ENCODE measurements around the gene CXXC5. TPM values are rescaled to one million over a fixed set of nuclear protein-coding genes. Genes with fewer than 3 reads are reported as not detected.

CXXC5 gene
- total RNA-seq, 1 experiment from 2014 or later, result 92.3 TPM

DNA sequence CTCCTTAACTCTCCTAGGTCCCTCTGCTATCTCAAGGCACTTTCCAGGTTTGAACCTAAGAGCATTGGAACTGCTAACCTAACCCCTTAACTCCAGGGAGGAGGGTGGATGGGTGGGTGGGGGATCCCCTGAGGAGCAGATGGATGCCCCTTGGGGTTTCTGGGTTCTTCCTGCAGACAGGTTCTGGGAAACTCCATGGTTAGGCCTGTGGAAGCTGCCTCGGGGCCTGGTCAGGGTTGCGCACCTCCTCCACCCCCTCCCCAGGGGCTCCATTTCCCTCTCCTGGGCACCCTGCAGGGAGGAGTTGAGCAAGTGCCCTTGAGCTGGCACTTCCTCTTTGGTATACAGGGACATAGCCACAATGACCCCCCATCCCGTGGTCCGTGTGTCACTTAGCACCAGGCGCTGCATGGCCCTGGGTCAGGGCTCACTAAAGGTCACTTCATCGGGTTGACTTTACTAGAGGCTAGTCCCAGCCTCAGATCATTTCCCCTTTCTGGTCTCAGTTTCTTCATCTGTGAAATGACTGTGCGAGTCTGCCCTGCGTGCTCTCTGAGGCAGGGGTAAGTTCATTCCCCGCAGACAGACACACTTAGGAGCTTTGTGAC lies 16.0 kb downstream of the CXXC5 start:
- no peak overlapping the region for H3K4me3 ChIP-seq (ENCODE audit: low read depth, low read length)
- H3K4me1 Mint-ChIP-seq (ENCODE audit: low read depth, unreplicated experiment), result peaks cover 1% of the 10 kb centered on the region
- H3K36me3 Mint-ChIP-seq (ENCODE audit: insufficient read depth, unreplicated experiment), result peaks cover 13% of the 10 kb centered on the region
- TF ChIP-seq, protein P1, sequence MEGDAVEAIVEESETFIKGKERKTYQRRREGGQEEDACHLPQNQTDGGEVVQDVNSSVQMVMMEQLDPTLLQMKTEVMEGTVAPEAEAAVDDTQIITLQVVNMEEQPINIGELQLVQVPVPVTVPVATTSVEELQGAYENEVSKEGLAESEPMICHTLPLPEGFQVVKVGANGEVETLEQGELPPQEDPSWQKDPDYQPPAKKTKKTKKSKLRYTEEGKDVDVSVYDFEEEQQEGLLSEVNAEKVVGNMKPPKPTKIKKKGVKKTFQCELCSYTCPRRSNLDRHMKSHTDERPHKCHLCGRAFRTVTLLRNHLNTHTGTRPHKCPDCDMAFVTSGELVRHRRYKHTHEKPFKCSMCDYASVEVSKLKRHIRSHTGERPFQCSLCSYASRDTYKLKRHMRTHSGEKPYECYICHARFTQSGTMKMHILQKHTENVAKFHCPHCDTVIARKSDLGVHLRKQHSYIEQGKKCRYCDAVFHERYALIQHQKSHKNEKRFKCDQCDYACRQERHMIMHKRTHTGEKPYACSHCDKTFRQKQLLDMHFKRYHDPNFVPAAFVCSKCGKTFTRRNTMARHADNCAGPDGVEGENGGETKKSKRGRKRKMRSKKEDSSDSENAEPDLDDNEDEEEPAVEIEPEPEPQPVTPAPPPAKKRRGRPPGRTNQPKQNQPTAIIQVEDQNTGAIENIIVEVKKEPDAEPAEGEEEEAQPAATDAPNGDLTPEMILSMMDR (IDR thresholded peaks at IDR 0.05; ENCODE audit: insufficient read depth in 1 of 2, low read depth in 1 of 2, low read length in 1 of 2, severe bottlenecking in 1 of 2, unreplicated experiment in 1 of 2), result no peak
- no peaks in the 10 kb centered on the region for H3K9me3 ChIP-seq
- DNase-seq, result no peak
- no peak overlapping the region for H3K27ac Mint-ChIP-seq (ENCODE audit: unreplicated experiment)
- POLR2A ChIA-PET, result no interaction called here
- H3K4me3 Mint-ChIP-seq (ENCODE audit: unreplicated experiment), result no peak overlapping the region
- CTCF ChIA-PET, result no interaction called here
- intact Hi-C loops (cut with micrococcal nuclease; ENCODE audit: unreplicated experiment), result no loop called here
- no peaks in the 10 kb centered on the region for H3K27me3 ChIP-seq (replicated peaks; ENCODE audit: control insufficient read depth, insufficient read depth, low read length)
- no TSS peak for BruUV-seq (replicated peaks)
- H3K9me3 Mint-ChIP-seq (ENCODE audit: unreplicated experiment), result no peaks in the 10 kb centered on the region
- peaks cover 4% of the 10 kb centered on the region for H3K36me3 ChIP-seq (ENCODE audit: control insufficient read depth, insufficient read depth, low read length)
- no peaks in the 10 kb centered on the region for H3K27me3 Mint-ChIP-seq (ENCODE audit: insufficient read depth, unreplicated experiment)
- peaks cover 7% of the 10 kb centered on the region for H3K4me1 ChIP-seq

DNA sequence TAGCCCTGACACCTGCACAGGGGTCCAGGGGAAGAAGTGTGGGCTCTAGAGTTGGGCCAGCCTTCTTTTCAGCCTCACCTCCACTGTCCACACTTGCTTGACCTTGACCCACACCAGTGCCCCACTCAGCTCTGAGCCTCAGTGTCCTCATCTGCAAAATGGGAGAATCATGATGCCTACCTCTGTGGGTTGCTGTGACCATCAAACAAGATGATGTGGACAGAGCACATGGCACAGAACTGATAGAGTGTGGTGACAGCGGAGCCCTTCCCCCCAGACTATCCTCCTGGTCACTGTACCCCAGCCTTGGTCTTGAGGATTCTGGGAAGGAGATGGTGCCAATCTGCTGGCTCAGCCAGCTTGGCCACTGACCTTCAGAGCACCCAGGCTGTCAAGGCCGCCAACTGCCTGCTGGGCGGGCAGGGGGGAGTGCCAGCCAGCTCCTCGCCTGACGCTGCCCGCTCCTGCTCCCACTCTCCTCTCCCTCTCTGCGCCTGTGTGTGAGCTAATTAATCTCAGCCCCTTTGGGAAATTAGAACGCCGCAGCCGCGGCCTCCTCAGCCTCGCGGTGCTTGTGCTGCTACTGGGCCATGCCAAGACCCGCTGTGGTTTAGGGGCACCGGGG lies 16.7 kb downstream of the CXXC5 start:
- ChIA-PET CTCF (no interaction called here), POLR2A (no interaction called here)
- BruUV-seq (replicated peaks), result no TSS peak
- no peaks in the 10 kb centered on the region for H3K9me3 Mint-ChIP-seq (ENCODE audit: unreplicated experiment)
- Histone ChIP-seq H3K4me3 (ENCODE audit: low read depth, low read length) (no peak overlapping the region), H3K27me3 (replicated peaks; ENCODE audit: control insufficient read depth, insufficient read depth, low read length) (no peaks in the 10 kb centered on the region), H3K36me3 (ENCODE audit: control insufficient read depth, insufficient read depth, low read length) (peaks cover 4% of the 10 kb centered on the region), H3K4me1 (peaks cover 4% of the 10 kb centered on the region), H3K9me3 (no peaks in the 10 kb centered on the region)
- H3K36me3 Mint-ChIP-seq (ENCODE audit: insufficient read depth, unreplicated experiment), result peaks cover 18% of the 10 kb centered on the region
- no peak overlapping the region for H3K4me3 Mint-ChIP-seq (ENCODE audit: unreplicated experiment)
- H3K4me1 Mint-ChIP-seq (ENCODE audit: low read depth, unreplicated experiment), result no peaks in the 10 kb centered on the region
- H3K27me3 Mint-ChIP-seq (ENCODE audit: insufficient read depth, unreplicated experiment), result no peaks in the 10 kb centered on the region
- intact Hi-C loops (cut with micrococcal nuclease; ENCODE audit: unreplicated experiment), result no loop called here
- no peak overlapping the region for H3K27ac Mint-ChIP-seq (ENCODE audit: unreplicated experiment)
- TF ChIP-seq, protein P1 (IDR thresholded peaks at IDR 0.05; ENCODE audit: insufficient read depth in 1 of 2, low read depth in 1 of 2, low read length in 1 of 2, severe bottlenecking in 1 of 2, unreplicated experiment in 1 of 2), result no peak
- no peak for DNase-seq

DNA sequence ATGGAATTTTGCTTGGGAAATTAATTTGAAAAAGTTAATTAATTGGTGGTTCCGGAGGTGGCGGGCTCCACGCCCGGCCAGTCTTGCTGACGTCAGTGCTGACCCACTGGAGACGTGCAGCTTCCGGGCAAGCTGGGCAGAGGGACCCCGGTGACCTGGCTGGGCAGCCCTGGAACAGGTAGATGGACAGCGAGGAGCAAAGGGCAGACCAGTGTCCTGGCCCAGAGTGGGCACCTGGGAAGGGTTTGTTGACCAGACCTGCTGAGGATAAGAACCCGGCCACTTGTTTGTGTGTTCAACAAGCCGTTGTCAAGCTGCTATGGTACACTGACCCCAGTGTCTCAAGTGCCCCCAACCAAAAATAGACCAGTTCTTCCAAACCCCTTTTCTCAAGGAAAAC lies 17.5 kb downstream of the CXXC5 start:
- Histone ChIP-seq H3K36me3 (ENCODE audit: control insufficient read depth, insufficient read depth, low read length) (peaks cover 8% of the 10 kb centered on the region), H3K4me3 (ENCODE audit: low read depth, low read length) (no peak overlapping the region), H3K9me3 (no peaks in the 10 kb centered on the region), H3K4me1 (peaks cover 3% of the 10 kb centered on the region; the same call in 1 of the 2 replicates), H3K27me3 (replicated peaks; ENCODE audit: control insufficient read depth, insufficient read depth, low read length) (no peaks in the 10 kb centered on the region)
- no TSS peak for BruUV-seq (replicated peaks)
- H3K9me3 Mint-ChIP-seq (ENCODE audit: unreplicated experiment), result no peaks in the 10 kb centered on the region
- POLR2A ChIA-PET, result no interaction called here
- CTCF ChIA-PET, result no interaction called here
- intact Hi-C loops (cut with micrococcal nuclease; ENCODE audit: unreplicated experiment), result no loop called here
- H3K4me1 Mint-ChIP-seq (ENCODE audit: low read depth, unreplicated experiment), result no peaks in the 10 kb centered on the region
- no peak for DNase-seq
- peaks cover 19% of the 10 kb centered on the region for H3K36me3 Mint-ChIP-seq (ENCODE audit: insufficient read depth, unreplicated experiment)
- H3K27ac Mint-ChIP-seq (ENCODE audit: unreplicated experiment), result no peak overlapping the region
- H3K4me3 Mint-ChIP-seq (ENCODE audit: unreplicated experiment), result no peak overlapping the region
- no peaks in the 10 kb centered on the region for H3K27me3 Mint-ChIP-seq (ENCODE audit: insufficient read depth, unreplicated experiment)
- TF ChIP-seq, protein P1 (IDR thresholded peaks at IDR 0.05; ENCODE audit: insufficient read depth in 1 of 2, low read depth in 1 of 2, low read length in 1 of 2, severe bottlenecking in 1 of 2, unreplicated experiment in 1 of 2), result no peak

All from Caco-2 (cell line).